ENCODE measurements around the gene EVA1A. TPM values are rescaled to one million over a fixed set of nuclear protein-coding genes. Genes with fewer than 3 reads are reported as not detected.

Gene EVA1A
- polyA plus RNA-seq, 1 donor: 10.0 TPM

DNA sequence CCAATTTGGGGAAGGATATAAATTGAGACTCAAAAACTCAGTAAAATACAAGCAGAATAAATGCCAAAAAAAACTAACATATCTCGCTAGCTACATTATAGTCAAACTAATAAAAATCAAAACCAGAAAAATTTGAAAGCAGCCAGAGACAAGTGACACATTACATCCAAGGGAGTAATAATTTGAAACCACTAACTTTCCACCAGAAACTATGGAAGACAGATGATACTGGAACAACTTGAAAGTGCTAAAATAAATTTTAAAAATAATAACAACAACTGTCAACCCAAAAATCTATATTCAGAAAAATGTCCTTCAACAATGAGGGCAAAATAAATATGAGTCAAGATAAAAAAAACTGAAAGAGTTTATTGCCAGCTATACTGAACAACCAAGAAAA is 110.7 kb downstream of the EVA1A start:
- WGBS (ENCODE audit: insufficient coverage, low lambda C conversion rate): no CpG with 5 or more reads among the region's 1 CpG

DNA sequence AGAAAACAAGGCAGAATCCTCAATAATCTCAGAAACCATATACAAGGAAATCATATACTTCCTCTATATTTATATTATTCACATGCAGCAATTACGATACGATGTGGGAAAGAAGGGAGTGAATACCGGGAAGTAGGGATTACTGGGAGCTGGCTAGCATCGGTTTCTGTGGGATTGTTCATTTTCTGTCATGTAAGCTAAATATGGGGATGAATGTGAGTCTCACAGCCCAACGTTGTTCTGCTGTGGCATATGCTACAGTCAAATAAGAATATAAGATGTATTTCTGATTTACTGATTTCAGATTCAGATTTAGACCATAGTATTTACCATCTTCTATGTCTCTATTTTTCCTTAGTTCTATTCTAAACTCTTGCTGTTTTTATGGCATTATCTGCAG is 113.6 kb downstream of the EVA1A start:
- Histone ChIP-seq H3K36me3 (ENCODE audit: control insufficient read depth, insufficient read depth, low read length) (no peaks in the 10 kb centered on the region), H3K4me3 (ENCODE audit: low read length) (no peak overlapping the region), H3K9me3 (ENCODE audit: control insufficient read depth, low read depth, low read length) (peaks cover 13% of the 10 kb centered on the region)

More for the DNA sequence above, 110.7 kb downstream of the EVA1A start:
- H3K9me3 ChIP-seq (ENCODE audit: control insufficient read depth, low read depth, low read length): peaks cover 13% of the 10 kb centered on the region
- DNase-seq: no peak
- no peaks in the 10 kb centered on the region for H3K27me3 ChIP-seq (ENCODE audit: control insufficient read depth, insufficient read depth, low read length)
- H3K4me3 ChIP-seq (ENCODE audit: low read length): no peak overlapping the region
- no peaks in the 10 kb centered on the region for H3K4me1 ChIP-seq (ENCODE audit: control insufficient read depth, insufficient read depth, low read length)
- no peaks in the 10 kb centered on the region for H3K36me3 ChIP-seq (ENCODE audit: control insufficient read depth, insufficient read depth, low read length)
- no peak overlapping the region for H3K27ac ChIP-seq (ENCODE audit: low read length)

More for the DNA sequence above, 113.6 kb downstream of the EVA1A start:
- WGBS (ENCODE audit: insufficient coverage, low lambda C conversion rate): 100% methylated on average over 2 of the region's 5 CpGs
- no peak for DNase-seq
- no peak overlapping the region for H3K27ac ChIP-seq (ENCODE audit: low read length)
- no peaks in the 10 kb centered on the region for H3K4me1 ChIP-seq (ENCODE audit: control insufficient read depth, insufficient read depth, low read length)
- H3K27me3 ChIP-seq (ENCODE audit: control insufficient read depth, insufficient read depth, low read length): no peaks in the 10 kb centered on the region

Other genes with a start within 250 kb of the EVA1A start
- gene MRPL19, start 85.8 kb upstream of the EVA1A start, polyA plus RNA-seq: 38.0 TPM
- gene GCFC2, start 150.0 kb upstream of the EVA1A start, polyA plus RNA-seq: 28.2 TPM

Data from large intestine (tissue), 3 donors.